Measurements from ENCODE around the gene ADAM8. TPM values are rescaled to one million over a fixed set of nuclear protein-coding genes. Genes with fewer than 3 reads are reported as not detected.

ADAM8 gene
- total RNA-seq, 2 donors from 2014 or later = 83.7 to 336 TPM

DNA sequence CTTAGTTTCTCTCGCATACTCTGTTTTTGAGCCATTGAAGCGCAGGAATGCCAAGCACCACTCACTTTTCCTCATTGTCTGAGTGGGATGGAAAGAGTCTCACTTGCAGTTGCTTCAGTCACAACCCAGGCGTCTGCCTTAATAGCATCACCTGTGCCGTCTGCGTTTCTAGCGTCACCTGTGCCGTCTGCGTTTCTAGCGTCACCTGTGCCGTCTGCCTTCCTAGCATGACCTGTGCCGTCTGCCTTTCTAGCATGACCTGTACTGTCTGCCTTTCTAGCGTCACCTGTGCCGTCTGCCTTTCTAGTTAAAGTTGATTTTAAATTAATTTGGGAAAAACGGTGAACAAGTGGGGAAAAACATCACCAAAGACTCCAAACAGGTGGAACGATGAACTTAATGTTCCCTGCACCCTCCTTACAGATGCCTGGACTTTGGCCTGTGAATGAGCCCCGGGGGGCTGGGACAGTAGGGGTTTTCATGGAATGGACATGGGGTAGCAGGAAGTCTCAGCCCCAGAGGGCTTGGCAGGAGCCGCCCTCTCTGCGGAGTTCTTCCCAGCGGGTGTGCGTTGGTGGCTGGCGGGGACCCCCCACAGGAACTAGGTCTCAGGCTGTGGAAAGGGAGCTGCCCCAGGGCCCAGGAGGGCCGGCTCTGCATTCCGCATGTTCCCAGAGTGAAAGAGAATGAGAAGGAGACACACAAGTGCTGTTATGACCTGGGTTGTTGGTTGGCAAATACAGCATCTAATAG lies 35.5 kb upstream of the ADAM8 start:
- ATAC-seq (replicated peaks) = no peak
- no peaks in the 10 kb centered on the region for H3K9me3 Mint-ChIP-seq
- peaks cover 44% of the 10 kb centered on the region for H3K36me3 Mint-ChIP-seq (ENCODE audit: low read depth)
- no peak overlapping the region for H3K27ac Mint-ChIP-seq
- no peak overlapping the region for H3K4me3 Mint-ChIP-seq
- peaks cover 11% of the 10 kb centered on the region for H3K4me1 Mint-ChIP-seq
- H3K27me3 Mint-ChIP-seq = no peaks in the 10 kb centered on the region

GRCh38 chr10:133311570-133311969 lies 34.9 kb upstream of the ADAM8 start:
- Mint-ChIP-seq H3K36me3 (ENCODE audit: low read depth) (peaks cover 44% of the 10 kb centered on the region), H3K27me3 (no peaks in the 10 kb centered on the region), H3K4me1 (peaks cover 15% of the 10 kb centered on the region), H3K4me3 (no peak overlapping the region), H3K27ac (no peak overlapping the region), H3K9me3 (no peaks in the 10 kb centered on the region)
- ATAC-seq (replicated peaks) = no peak

GRCh38 chr10:133310789-133311188 lies 34.1 kb upstream of the ADAM8 start:
- H3K4me3 Mint-ChIP-seq = no peak overlapping the region
- no peaks in the 10 kb centered on the region for H3K9me3 Mint-ChIP-seq
- no peak for ATAC-seq (replicated peaks)
- H3K4me1 Mint-ChIP-seq = peaks cover 15% of the 10 kb centered on the region
- H3K27me3 Mint-ChIP-seq = no peaks in the 10 kb centered on the region
- no peak overlapping the region for H3K27ac Mint-ChIP-seq
- H3K36me3 Mint-ChIP-seq (ENCODE audit: low read depth) = peaks cover 44% of the 10 kb centered on the region

GRCh38 chr10:133310399-133310755 lies 33.7 kb upstream of the ADAM8 start:
- Mint-ChIP-seq H3K36me3 (ENCODE audit: low read depth) (peaks cover 47% of the 10 kb centered on the region), H3K27ac (no peak overlapping the region), H3K27me3 (no peaks in the 10 kb centered on the region), H3K9me3 (no peaks in the 10 kb centered on the region), H3K4me3 (no peak overlapping the region), H3K4me1 (peaks cover 18% of the 10 kb centered on the region)
- no peak for ATAC-seq (replicated peaks)

DNA sequence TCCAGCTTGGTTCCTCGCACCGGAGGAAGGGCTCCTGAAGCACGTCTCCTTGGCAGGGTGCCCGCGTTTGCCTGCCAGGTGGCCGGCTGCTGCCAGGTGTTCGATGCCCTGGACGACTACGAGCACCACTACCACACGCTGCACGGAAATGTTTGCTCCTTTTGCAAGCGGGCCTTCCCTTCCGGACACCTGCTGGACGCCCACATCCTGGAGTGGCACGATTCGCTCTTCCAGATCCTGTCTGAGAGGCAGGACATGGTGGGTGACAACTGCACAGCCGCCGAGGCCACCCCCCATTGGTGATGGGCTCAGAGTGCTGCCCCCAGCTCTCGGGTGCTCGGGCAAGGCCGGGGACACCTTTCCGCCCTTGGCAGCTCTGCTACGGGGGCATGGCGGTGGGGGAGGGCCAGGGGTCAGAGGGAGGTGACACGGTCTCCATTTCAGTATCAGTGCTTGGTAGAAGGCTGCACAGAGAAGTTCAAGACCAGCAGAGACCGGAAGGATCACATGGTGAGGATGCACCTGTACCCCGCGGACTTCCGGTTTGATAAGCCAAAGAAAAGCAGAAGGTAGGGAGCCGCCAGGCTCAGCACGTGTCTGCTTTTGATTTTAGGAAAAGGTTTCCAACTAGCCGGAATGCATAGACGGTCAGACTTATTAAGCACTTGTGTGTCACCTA lies 33.2 kb upstream of the ADAM8 start:
- H3K27me3 Mint-ChIP-seq = no peaks in the 10 kb centered on the region
- no peak for ATAC-seq (replicated peaks)
- peaks cover 21% of the 10 kb centered on the region for H3K4me1 Mint-ChIP-seq
- peak overlapping the region; percentile 94 for H3K4me3 Mint-ChIP-seq
- H3K36me3 Mint-ChIP-seq (ENCODE audit: low read depth) = peaks cover 49% of the 10 kb centered on the region
- no peak overlapping the region for H3K27ac Mint-ChIP-seq
- no peaks in the 10 kb centered on the region for H3K9me3 Mint-ChIP-seq

- H3K27me3 Mint-ChIP-seq = no peaks in the 10 kb centered on the region
- peak overlapping the region; percentile 94 for H3K4me3 Mint-ChIP-seq
- H3K9me3 Mint-ChIP-seq = no peaks in the 10 kb centered on the region
- no peak overlapping the region for H3K27ac Mint-ChIP-seq
- peaks cover 49% of the 10 kb centered on the region for H3K36me3 Mint-ChIP-seq (ENCODE audit: low read depth)
- ATAC-seq (replicated peaks) = peak; percentile 85
- H3K4me1 Mint-ChIP-seq = peaks cover 21% of the 10 kb centered on the region
Observed at GRCh38 chr10:133309100-133309719, 32.5 kb upstream of the ADAM8 start.

DNA sequence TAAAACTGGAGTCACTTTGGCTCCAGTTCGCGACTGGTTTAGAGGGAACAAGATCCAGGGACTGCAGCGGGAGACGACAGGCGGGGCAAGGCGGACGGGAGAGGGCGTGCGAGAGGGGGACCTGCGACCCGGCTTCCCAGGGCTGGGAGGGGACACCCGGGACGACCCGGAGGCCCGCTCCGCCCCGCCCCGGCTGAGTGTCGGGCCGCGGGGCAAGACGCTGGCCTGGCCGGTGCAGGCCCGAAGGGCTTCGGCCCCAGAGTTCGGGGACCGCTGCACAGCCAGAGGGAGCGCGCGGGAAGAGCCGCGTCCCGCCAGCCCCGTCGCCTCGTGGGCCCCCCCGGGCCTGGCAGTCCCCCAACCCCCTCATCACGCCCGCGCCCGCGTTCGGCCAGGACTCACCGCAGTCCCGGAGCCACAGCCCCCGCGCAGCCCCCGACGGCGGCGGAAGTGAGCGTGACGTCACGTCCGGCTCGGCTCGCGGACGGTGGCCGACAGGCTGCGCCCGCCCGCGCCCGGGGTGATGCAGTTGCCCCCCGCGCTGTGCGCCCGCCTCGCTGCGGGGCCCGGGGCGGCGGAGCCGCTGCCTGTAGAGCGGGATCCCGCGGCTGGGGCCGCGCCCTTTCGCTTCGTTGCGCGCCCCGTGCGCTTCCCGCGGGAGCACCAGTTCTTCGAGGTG lies 31.9 kb upstream of the ADAM8 start, which contains the start of the genes TUBGCP2 and ZNF511:
Gene TUBGCP2, minus strand, starts transcription at position 452 of the 679 bp plus-strand sequence. CDS start 5,931 bp downstream, outside the sequence.
Gene ZNF511, plus strand, starts transcription at position 494 of the 679 bp plus-strand sequence. Its CDS starts 30 bp downstream, at position 524.
- Mint-ChIP-seq H3K4me1 (peaks cover 21% of the 10 kb centered on the region), H3K36me3 (ENCODE audit: low read depth) (peaks cover 52% of the 10 kb centered on the region), H3K9me3 (no peaks in the 10 kb centered on the region), H3K4me3 (peak within 1 kb of the TSS; percentile 94), H3K27me3 (no peaks in the 10 kb centered on the region), H3K27ac (peak within 1 kb of the TSS; percentile 99)
- ATAC-seq (replicated peaks) = peak; percentile 82

DNA sequence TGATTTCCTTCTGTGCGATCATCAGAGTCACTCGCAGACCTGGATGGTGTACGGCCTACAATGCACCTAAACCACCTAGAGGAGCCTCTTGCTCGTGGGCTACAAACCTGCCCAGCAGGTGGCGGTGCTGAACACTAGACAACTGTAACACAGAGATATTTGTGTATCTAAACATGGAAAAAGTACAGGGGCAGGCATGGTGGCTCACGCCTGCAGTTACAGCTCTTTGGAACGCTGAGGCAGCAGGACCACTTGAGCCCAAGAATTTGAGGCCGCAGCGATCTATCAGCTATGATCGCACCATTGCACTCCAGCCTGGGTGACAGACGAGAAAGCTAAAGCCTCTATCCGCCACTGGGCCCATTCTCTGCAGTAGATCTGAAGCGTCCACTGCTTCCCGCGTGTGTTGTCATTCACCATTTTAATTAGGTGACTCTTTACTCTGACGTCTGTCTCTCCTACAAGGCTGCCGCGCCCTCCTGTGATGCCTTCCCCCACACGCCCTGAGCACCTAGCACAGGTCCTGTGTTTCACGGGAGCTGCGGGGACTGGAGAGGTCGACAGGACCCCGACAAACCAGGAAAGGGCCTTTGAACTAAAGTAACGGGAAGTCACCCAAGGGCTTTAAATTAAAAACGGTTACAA lies 31.2 kb upstream of the ADAM8 start:
- peak; percentile 56 for ATAC-seq (replicated peaks)
- Mint-ChIP-seq H3K9me3 (no peaks in the 10 kb centered on the region), H3K4me1 (peaks cover 21% of the 10 kb centered on the region), H3K27ac (peak overlapping the region; percentile 99), H3K36me3 (ENCODE audit: low read depth) (peaks cover 53% of the 10 kb centered on the region), H3K4me3 (peak overlapping the region; percentile 94), H3K27me3 (no peaks in the 10 kb centered on the region)

DNA sequence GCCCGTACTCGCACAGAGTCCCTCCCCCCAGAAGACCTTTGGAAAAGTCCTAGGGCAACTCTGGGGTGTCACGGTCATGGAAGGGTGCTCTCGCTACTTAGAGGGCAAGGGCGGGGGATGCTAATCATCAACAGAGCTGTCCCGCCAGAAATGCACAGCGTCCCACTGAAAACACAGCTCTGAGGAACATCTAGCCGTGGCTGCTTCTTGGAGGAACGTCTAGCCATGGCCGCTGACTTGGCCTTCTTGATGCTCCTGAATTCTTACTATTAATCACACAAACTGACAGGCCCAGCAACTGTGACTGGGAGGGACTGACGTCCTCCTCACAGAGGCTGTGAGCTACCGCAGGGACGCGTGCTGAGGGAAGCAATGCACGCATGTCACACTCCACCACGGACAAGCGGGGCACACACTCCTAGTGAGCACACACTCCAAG lies 30.3 kb upstream of the ADAM8 start:
- Mint-ChIP-seq H3K36me3 (ENCODE audit: low read depth) (peaks cover 49% of the 10 kb centered on the region), H3K4me3 (peak overlapping the region; percentile 94), H3K27ac (peak overlapping the region; percentile 99), H3K9me3 (no peaks in the 10 kb centered on the region), H3K27me3 (no peaks in the 10 kb centered on the region), H3K4me1 (peaks cover 24% of the 10 kb centered on the region)
- ATAC-seq (replicated peaks) = no peak

GRCh38 chr10:133306097-133306476 lies 29.4 kb upstream of the ADAM8 start:
- H3K4me3 Mint-ChIP-seq = no peak overlapping the region
- peaks cover 24% of the 10 kb centered on the region for H3K4me1 Mint-ChIP-seq
- H3K9me3 Mint-ChIP-seq = no peaks in the 10 kb centered on the region
- H3K27me3 Mint-ChIP-seq = no peaks in the 10 kb centered on the region
- H3K36me3 Mint-ChIP-seq (ENCODE audit: low read depth) = peaks cover 46% of the 10 kb centered on the region
- H3K27ac Mint-ChIP-seq = no peak overlapping the region
- no peak for ATAC-seq (replicated peaks)

- Mint-ChIP-seq H3K9me3 (no peaks in the 10 kb centered on the region), H3K4me1 (peaks cover 24% of the 10 kb centered on the region), H3K36me3 (ENCODE audit: low read depth) (peaks cover 57% of the 10 kb centered on the region), H3K27me3 (no peaks in the 10 kb centered on the region), H3K4me3 (no peak overlapping the region), H3K27ac (no peak overlapping the region)
- ATAC-seq (replicated peaks) = no peak
Observed at GRCh38 chr10:133303206-133303605, 26.5 kb upstream of the ADAM8 start.

DNA sequence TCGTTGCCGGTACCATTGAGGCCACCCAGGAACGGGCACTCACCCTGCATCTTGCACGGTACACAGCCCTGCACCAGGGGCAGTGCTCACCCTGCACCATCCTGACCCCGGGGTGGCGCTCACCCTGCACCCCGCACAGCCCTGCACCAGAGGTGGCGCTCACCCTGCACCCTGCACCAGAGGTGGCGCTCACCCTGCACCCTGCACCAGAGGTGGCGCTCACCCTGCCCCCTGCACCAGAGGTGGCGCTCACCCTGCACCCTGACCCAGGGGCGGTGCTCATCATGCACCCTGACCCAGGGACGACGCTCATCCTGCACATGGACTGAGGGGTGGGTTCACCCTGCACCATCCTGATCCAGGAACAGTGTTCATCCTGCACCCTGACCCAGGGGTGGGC lies 25.6 kb upstream of the ADAM8 start:
- Mint-ChIP-seq H3K9me3 (no peaks in the 10 kb centered on the region), H3K36me3 (ENCODE audit: low read depth) (peaks cover 61% of the 10 kb centered on the region), H3K27me3 (no peaks in the 10 kb centered on the region), H3K27ac (no peak overlapping the region), H3K4me3 (no peak overlapping the region), H3K4me1 (peaks cover 14% of the 10 kb centered on the region)
- ATAC-seq (replicated peaks) = no peak

DNA sequence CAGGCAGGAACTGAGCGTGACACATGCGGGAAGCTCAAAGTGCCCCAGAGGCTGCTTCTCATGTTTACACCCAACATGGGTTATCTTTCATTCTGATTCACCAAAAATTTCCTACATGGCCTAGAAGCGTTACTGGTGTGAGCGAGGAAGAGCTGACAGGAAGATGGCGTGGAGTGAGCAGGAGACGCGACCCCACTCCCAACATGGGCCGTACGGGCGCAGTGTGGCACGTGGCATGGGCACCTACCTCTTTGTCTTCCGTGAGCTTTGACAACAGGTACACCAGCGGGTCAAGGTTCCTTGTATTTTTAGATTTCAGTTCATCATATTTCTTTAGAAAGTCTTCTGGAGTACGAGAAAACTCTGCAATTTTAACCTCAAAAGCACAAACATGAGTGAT lies 23.1 kb upstream of the ADAM8 start:
- H3K27ac Mint-ChIP-seq = no peak overlapping the region
- H3K36me3 Mint-ChIP-seq (ENCODE audit: low read depth) = peaks cover 80% of the 10 kb centered on the region
- H3K4me3 Mint-ChIP-seq = no peak overlapping the region
- ATAC-seq (replicated peaks) = no peak
- H3K27me3 Mint-ChIP-seq = no peaks in the 10 kb centered on the region
- peaks cover 4% of the 10 kb centered on the region for H3K4me1 Mint-ChIP-seq
- no peaks in the 10 kb centered on the region for H3K9me3 Mint-ChIP-seq

GRCh38 chr10:133299224-133299623 lies 22.6 kb upstream of the ADAM8 start:
- H3K4me3 Mint-ChIP-seq = no peak overlapping the region
- peaks cover 4% of the 10 kb centered on the region for H3K4me1 Mint-ChIP-seq
- ATAC-seq (replicated peaks) = no peak
- peaks cover 85% of the 10 kb centered on the region for H3K36me3 Mint-ChIP-seq (ENCODE audit: low read depth)
- no peaks in the 10 kb centered on the region for H3K9me3 Mint-ChIP-seq
- no peaks in the 10 kb centered on the region for H3K27me3 Mint-ChIP-seq
- H3K27ac Mint-ChIP-seq = no peak overlapping the region
